Activated T-cell treated with anti-CD3 and anti-CD28 coated beads, Interleukin-2, amount 50 U/mL, for 24 hours (primary cell): ENCODE data around the gene MKNK2.

ENCODE experiments used
- DNase-seq: peaks from one replicate; pipeline ENCODE4 v3.0.0-alpha.2; 2020
- H3K27ac Mint-ChIP-seq: 2 replicates; pipeline ENCODE4 v1.8.0; 2020; ENCODE audit warnings: mild to moderate bottlenecking, mixed read lengths
- H3K27me3 Mint-ChIP-seq: 2 replicates; pipeline ENCODE4 v1.8.0; 2020; ENCODE audit warnings: mixed read lengths
- H3K36me3 Mint-ChIP-seq: 2 replicates; pipeline ENCODE4 v1.8.0; 2020; ENCODE audit warnings: low read depth, mixed read lengths
- H3K4me1 Mint-ChIP-seq: 2 replicates; pipeline ENCODE4 v1.8.0; 2020; ENCODE audit warnings: low read depth, mixed read lengths
- H3K4me3 Mint-ChIP-seq: 2 replicates; pipeline ENCODE4 v1.8.0; 2020; ENCODE audit warnings: mild to moderate bottlenecking, moderate library complexity, mixed read lengths
- H3K9me3 Mint-ChIP-seq: 2 replicates; pipeline ENCODE4 v1.8.0; 2020; ENCODE audit warnings: mixed read lengths

MKNK2 gene

GRCh38 chr19:2056837-2057192 lies 5.8 kb upstream of the MKNK2 start:
- Mint-ChIP-seq H3K4me1 (peaks cover 52% of the 10 kb centered on the region), H3K4me3 (no peak overlapping the region)

GRCh38 chr19:2055931-2056836 lies 5.1 kb upstream of the MKNK2 start:
- Mint-ChIP-seq H3K4me3 (peak overlapping the region; percentile 57), H3K27me3 (no peaks in the 10 kb centered on the region), H3K9me3 (no peaks in the 10 kb centered on the region), H3K27ac (peak overlapping the region; percentile 93), H3K36me3 (peaks cover 4% of the 10 kb centered on the region), H3K4me1 (peaks cover 56% of the 10 kb centered on the region)
- no peak for DNase-seq

More at GRCh38 chr19:2056837-2057192, 5.8 kb upstream of the MKNK2 start:
- Mint-ChIP-seq H3K27ac (peak overlapping the region; percentile 86), H3K9me3 (no peaks in the 10 kb centered on the region), H3K36me3 (peaks cover 5% of the 10 kb centered on the region), H3K27me3 (no peaks in the 10 kb centered on the region)
- DNase-seq, result no peak

- H3K4me3 Mint-ChIP-seq, result no peak overlapping the region
Observed at GRCh38 chr19:2054763-2055162, 3.7 kb upstream of the MKNK2 start.

GRCh38 chr19:2053601-2054389 lies 2.8 kb upstream of the MKNK2 start:
- Mint-ChIP-seq H3K9me3 (no peaks in the 10 kb centered on the region), H3K27ac (peak overlapping the region; percentile 64), H3K4me1 (peaks cover 52% of the 10 kb centered on the region), H3K36me3 (peaks cover 7% of the 10 kb centered on the region), H3K4me3 (no peak overlapping the region), H3K27me3 (no peaks in the 10 kb centered on the region)
- DNase-seq, result no peak

More at GRCh38 chr19:2054763-2055162, 3.7 kb upstream of the MKNK2 start:
- Mint-ChIP-seq H3K9me3 (no peaks in the 10 kb centered on the region), H3K36me3 (peaks cover 1% of the 10 kb centered on the region), H3K27me3 (no peaks in the 10 kb centered on the region), H3K4me1 (peaks cover 48% of the 10 kb centered on the region), H3K27ac (peak overlapping the region; percentile 51)
- DNase-seq, result no peak

- Mint-ChIP-seq H3K4me1 (peaks cover 53% of the 10 kb centered on the region), H3K9me3 (no peaks in the 10 kb centered on the region), H3K27me3 (no peaks in the 10 kb centered on the region), H3K4me3 (peak overlapping the region; percentile 73), H3K27ac (peak overlapping the region; percentile 95), H3K36me3 (peaks cover 15% of the 10 kb centered on the region)
- DNase-seq, result peak; percentile 63
Observed at GRCh38 chr19:2051773-2052704, 995 bp upstream of the MKNK2 start.

- DNase-seq, result peak; percentile 57
- Mint-ChIP-seq H3K4me1 (peaks cover 47% of the 10 kb centered on the region), H3K9me3 (no peaks in the 10 kb centered on the region), H3K4me3 (peak overlapping the region; percentile 83), H3K27ac (peak overlapping the region; percentile 89), H3K27me3 (no peaks in the 10 kb centered on the region), H3K36me3 (peaks cover 27% of the 10 kb centered on the region)
Observed at GRCh38 chr19:2050349-2050990, 574 bp downstream of the MKNK2 start.

- Mint-ChIP-seq H3K27me3 (no peaks in the 10 kb centered on the region), H3K9me3 (no peaks in the 10 kb centered on the region), H3K27ac (peak overlapping the region; percentile 89), H3K4me3 (peak overlapping the region; percentile 83), H3K4me1 (peaks cover 45% of the 10 kb centered on the region), H3K36me3 (peaks cover 33% of the 10 kb centered on the region)
- DNase-seq, result peak; percentile 75
Observed at GRCh38 chr19:2049741-2050348, 1.2 kb downstream of the MKNK2 start.

- Mint-ChIP-seq H3K36me3 (peaks cover 37% of the 10 kb centered on the region), H3K9me3 (no peaks in the 10 kb centered on the region), H3K27ac (peak overlapping the region; percentile 89), H3K4me1 (peaks cover 46% of the 10 kb centered on the region), H3K4me3 (peak overlapping the region; percentile 83), H3K27me3 (no peaks in the 10 kb centered on the region)
- no peak for DNase-seq
Observed at GRCh38 chr19:2048959-2049740, 1.9 kb downstream of the MKNK2 start.

GRCh38 chr19:2048104-2048958 lies 2.7 kb downstream of the MKNK2 start:
- Mint-ChIP-seq H3K9me3 (no peaks in the 10 kb centered on the region), H3K36me3 (peaks cover 43% of the 10 kb centered on the region), H3K27ac (peak overlapping the region; percentile 77), H3K4me1 (peaks cover 52% of the 10 kb centered on the region), H3K27me3 (no peaks in the 10 kb centered on the region), H3K4me3 (peak overlapping the region; percentile 83)
- no peak for DNase-seq

GRCh38 chr19:2047449-2048103 lies 3.5 kb downstream of the MKNK2 start:
- H3K36me3 Mint-ChIP-seq, result peaks cover 50% of the 10 kb centered on the region
- peaks cover 58% of the 10 kb centered on the region for H3K4me1 Mint-ChIP-seq

GRCh38 chr19:2047076-2047448 lies 4.0 kb downstream of the MKNK2 start:
- Mint-ChIP-seq H3K9me3 (no peaks in the 10 kb centered on the region), H3K4me3 (no peak overlapping the region), H3K4me1 (peaks cover 56% of the 10 kb centered on the region), H3K27me3 (no peaks in the 10 kb centered on the region), H3K27ac (peak overlapping the region; percentile 77), H3K36me3 (peaks cover 55% of the 10 kb centered on the region)
- no peak for DNase-seq

More at GRCh38 chr19:2047449-2048103, 3.5 kb downstream of the MKNK2 start:
- H3K27me3 Mint-ChIP-seq, result no peaks in the 10 kb centered on the region
- H3K9me3 Mint-ChIP-seq, result no peaks in the 10 kb centered on the region
- DNase-seq, result no peak
- peak overlapping the region; percentile 77 for H3K27ac Mint-ChIP-seq
- no peak overlapping the region for H3K4me3 Mint-ChIP-seq
